Calu3 (cell line): ENCODE data around the gene LETM1. TPM values are rescaled to one million over a fixed set of nuclear protein-coding genes. Genes with fewer than 3 reads are reported as not detected.
A peak's percentile ranks its signal among the peaks of the same experiment; 100 is the strongest.

Experiments used
- BruUV-seq: library from RNA; stranded (reverse); fragments of 400-500 nt; replicated peaks from 2 replicates; lab custom pipeline; 2021; lab: Mats Ljungman, UMichigan
- CTCF ChIA-PET: fragments of 300-600 bp; sonication (Branson Sonifier 250); formaldehyde crosslinking; loops from one replicate; lab custom pipeline; 2022; ENCODE audit warnings: antibody characterized with exemption; lab: Charles Lee
- DNase-seq: peaks from one replicate; pipeline ENCODE4 v3.0.0; 2022
- H3K27ac Mint-ChIP-seq: one replicate; pipeline ENCODE4 v1.8.0; 2022; ENCODE audit warnings: mixed read lengths; ENCODE audit not compliant: unreplicated experiment
- H3K27me3 Mint-ChIP-seq: one replicate; pipeline ENCODE4 v1.8.0; 2022; ENCODE audit warnings: mixed read lengths; ENCODE audit not compliant: unreplicated experiment
- H3K36me3 Mint-ChIP-seq: one replicate; pipeline ENCODE4 v1.8.0; 2022; ENCODE audit warnings: mild to moderate bottlenecking, moderate library complexity, mixed read lengths; ENCODE audit not compliant: insufficient read depth, unreplicated experiment
- H3K4me1 Mint-ChIP-seq: one replicate; pipeline ENCODE4 v1.8.0; 2022; ENCODE audit warnings: mild to moderate bottlenecking, low read depth, mixed read lengths; ENCODE audit not compliant: unreplicated experiment
- H3K4me3 Mint-ChIP-seq: one replicate; pipeline ENCODE4 v1.8.0; 2022; ENCODE audit warnings: mild to moderate bottlenecking, low read depth, moderate library complexity, mixed read lengths; ENCODE audit not compliant: unreplicated experiment
- H3K9me3 Mint-ChIP-seq: one replicate; pipeline ENCODE4 v1.8.0; 2022; ENCODE audit warnings: low read depth, mixed read lengths; ENCODE audit not compliant: unreplicated experiment
- intact Hi-C: fragments of 100-400 bp; cut with micrococcal nuclease; formaldehyde crosslinking; loops from one replicate; pipeline ENCODE4 v1.10.0; 2022; ENCODE audit not compliant: unreplicated experiment
- total RNA-seq: library from RNA; stranded (reverse); gene quantifications from 2 replicates; pipeline ENCODE4 v1.2.3, GENCODE V29; 2022
- TF ChIP-seq, protein P1 (sequence below): fragments of 200-600 bp; IDR thresholded peaks from one replicate; pipeline ENCODE4 v1.8.0; 2022; ENCODE audit warnings: antibody characterized with exemption; ENCODE audit not compliant: unreplicated experiment

LETM1 gene
- total RNA-seq, 1 experiment from 2014 or later = 47.2 TPM

DNA sequence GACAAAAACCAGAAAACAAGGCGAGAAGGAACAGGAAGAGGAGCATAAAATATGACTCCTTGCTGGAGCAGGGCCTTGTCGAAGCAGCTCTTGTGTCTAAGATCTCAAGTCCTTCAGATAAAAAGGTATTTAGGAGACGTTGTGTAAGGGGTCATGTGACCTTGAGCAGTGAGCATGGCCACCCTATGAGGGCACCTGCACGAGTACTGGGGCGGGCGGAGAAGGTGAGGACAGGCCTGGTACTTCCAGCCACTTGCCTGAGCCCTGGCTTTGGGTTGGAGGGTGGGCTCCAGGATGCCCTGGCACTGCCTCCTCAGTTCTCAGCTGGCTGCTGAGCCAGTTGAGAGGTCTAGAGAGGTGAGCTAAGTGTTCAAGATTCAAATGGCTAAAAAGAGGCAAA lies 45.2 kb upstream of the LETM1 start:
- Mint-ChIP-seq H3K27ac (no peak overlapping the region), H3K27me3 (no peaks in the 10 kb centered on the region), H3K4me3 (no peak overlapping the region), H3K9me3 (no peaks in the 10 kb centered on the region), H3K4me1 (peaks cover 8% of the 10 kb centered on the region), H3K36me3 (peaks cover 30% of the 10 kb centered on the region)
- intact Hi-C loops = no loop called here
- no TSS peak for BruUV-seq
- CTCF ChIA-PET = interaction anchor here (0.6 kb wide), 1 partner anchor 13 kb away, joined by 7 read pairs; no protein-coding TSS in a partner anchor
- TF ChIP-seq, protein P1, sequence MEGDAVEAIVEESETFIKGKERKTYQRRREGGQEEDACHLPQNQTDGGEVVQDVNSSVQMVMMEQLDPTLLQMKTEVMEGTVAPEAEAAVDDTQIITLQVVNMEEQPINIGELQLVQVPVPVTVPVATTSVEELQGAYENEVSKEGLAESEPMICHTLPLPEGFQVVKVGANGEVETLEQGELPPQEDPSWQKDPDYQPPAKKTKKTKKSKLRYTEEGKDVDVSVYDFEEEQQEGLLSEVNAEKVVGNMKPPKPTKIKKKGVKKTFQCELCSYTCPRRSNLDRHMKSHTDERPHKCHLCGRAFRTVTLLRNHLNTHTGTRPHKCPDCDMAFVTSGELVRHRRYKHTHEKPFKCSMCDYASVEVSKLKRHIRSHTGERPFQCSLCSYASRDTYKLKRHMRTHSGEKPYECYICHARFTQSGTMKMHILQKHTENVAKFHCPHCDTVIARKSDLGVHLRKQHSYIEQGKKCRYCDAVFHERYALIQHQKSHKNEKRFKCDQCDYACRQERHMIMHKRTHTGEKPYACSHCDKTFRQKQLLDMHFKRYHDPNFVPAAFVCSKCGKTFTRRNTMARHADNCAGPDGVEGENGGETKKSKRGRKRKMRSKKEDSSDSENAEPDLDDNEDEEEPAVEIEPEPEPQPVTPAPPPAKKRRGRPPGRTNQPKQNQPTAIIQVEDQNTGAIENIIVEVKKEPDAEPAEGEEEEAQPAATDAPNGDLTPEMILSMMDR = no peak
- DNase-seq = no peak

- Mint-ChIP-seq H3K4me1 (peaks cover 8% of the 10 kb centered on the region), H3K27me3 (no peaks in the 10 kb centered on the region), H3K9me3 (no peaks in the 10 kb centered on the region), H3K27ac (no peak overlapping the region), H3K36me3 (peaks cover 30% of the 10 kb centered on the region), H3K4me3 (no peak overlapping the region)
- intact Hi-C loops = no loop called here
- CTCF ChIA-PET = interaction anchor here (0.6 kb wide), 1 partner anchor 14 kb away, joined by 7 read pairs; no protein-coding TSS in a partner anchor
- BruUV-seq = TSS peak; percentile 90
- DNase-seq = no peak
- TF ChIP-seq, protein P1 = no peak
Observed at GRCh38 chr4:1900624-1901023, 44.7 kb upstream of the LETM1 start.

DNA sequence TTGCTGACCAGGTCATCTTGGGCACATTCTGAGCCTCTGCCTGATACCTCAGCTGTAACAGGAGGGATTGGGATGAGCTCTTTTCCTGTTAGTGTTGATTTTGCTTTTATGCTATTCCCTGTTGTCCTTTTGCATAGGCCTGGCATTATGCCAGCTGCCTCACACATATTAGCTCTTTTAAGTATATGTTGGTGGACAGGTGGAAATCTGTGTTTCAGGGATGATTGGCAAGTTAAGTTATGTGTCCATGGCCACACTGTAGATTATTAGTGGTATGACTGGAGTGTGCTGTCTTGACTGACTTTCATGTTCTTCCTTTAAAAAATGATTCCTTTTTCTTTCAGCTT lies 44.1 kb upstream of the LETM1 start:
- no TSS peak for BruUV-seq
- CTCF ChIA-PET = no interaction called here
- H3K36me3 Mint-ChIP-seq = peaks cover 30% of the 10 kb centered on the region

GRCh38 chr4:1899149-1900086 lies 43.5 kb upstream of the LETM1 start:
- CTCF ChIA-PET = interaction anchor here (0.9 to 1.6 kb wide), 3 partner anchors 9 to 152 kb away, joined by 3 to 5 read pairs (median 4); no protein-coding TSS in a partner anchor
- Mint-ChIP-seq H3K9me3 (no peaks in the 10 kb centered on the region), H3K27ac (no peak overlapping the region), H3K36me3 (peaks cover 25% of the 10 kb centered on the region), H3K4me3 (no peak overlapping the region), H3K4me1 (peaks cover 8% of the 10 kb centered on the region), H3K27me3 (no peaks in the 10 kb centered on the region)
- no TSS peak for BruUV-seq
- intact Hi-C loops = no loop called here
- TF ChIP-seq, protein P1 = peak; percentile 71
- peak; percentile 68 for DNase-seq

More for the DNA sequence above, 44.1 kb upstream of the LETM1 start:
- no peak for DNase-seq
- Mint-ChIP-seq H3K27ac (no peak overlapping the region), H3K9me3 (no peaks in the 10 kb centered on the region), H3K4me3 (no peak overlapping the region), H3K27me3 (no peaks in the 10 kb centered on the region), H3K4me1 (peaks cover 8% of the 10 kb centered on the region)
- TF ChIP-seq, protein P1 = no peak
- intact Hi-C loops = no loop called here
